Fibroblast of skin of scalp (primary cell): ENCODE data around the gene RFPL1.
A peak's percentile ranks its signal among the peaks of the same experiment; 100 is the strongest.

ENCODE experiments used
- DNase-seq: peaks from one replicate; pipeline ENCODE4 v3.0.0-alpha.2; 2013

The RFPL1 gene

DNA sequence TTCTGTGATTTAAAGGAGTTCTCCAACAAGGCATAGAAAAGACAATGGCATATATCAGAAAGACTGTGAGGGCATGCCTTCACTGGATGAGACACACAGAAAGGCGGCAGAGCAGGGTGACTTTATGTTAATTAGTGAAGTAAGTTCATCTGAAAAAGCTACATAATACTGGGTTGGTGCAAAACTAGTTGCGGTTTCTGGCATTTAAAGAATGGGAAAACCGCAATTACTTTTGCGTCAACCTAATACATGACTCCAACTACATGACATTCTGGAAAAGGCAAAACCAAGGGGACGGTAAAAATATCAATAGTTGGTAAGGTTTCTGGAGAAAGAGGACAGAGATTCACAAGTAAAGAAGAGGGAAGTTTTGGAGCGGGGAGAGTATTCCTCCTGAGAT, 5.1 kb downstream of the RFPL1 start:
- DNase-seq = no peak

GRCh38 chr22:29443861-29444792, 5.7 kb downstream of the RFPL1 start:
- no peak for DNase-seq

GRCh38 chr22:29445508-29445907, 7.1 kb downstream of the RFPL1 start:
- no peak for DNase-seq

DNA sequence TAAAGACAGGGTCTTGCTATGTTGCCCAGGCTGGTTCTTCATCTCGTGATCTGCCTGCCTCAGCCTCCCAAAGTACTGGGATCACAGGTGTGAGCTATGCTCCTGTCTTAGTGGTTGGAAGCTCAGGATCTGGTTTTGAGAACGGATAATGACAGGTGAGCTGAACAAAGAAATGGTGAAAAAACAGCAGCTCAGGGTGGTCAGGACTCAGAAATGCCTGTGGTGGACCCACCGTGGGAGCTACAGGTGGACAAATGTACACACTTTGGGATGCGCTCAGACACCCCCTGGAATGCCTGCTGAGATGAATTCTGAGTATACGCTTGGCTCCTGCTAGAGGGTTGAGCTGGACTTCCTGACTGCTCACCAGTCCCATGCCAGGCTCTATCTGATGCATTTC, 9.5 kb downstream of the RFPL1 start:
- DNase-seq = no peak

DNA sequence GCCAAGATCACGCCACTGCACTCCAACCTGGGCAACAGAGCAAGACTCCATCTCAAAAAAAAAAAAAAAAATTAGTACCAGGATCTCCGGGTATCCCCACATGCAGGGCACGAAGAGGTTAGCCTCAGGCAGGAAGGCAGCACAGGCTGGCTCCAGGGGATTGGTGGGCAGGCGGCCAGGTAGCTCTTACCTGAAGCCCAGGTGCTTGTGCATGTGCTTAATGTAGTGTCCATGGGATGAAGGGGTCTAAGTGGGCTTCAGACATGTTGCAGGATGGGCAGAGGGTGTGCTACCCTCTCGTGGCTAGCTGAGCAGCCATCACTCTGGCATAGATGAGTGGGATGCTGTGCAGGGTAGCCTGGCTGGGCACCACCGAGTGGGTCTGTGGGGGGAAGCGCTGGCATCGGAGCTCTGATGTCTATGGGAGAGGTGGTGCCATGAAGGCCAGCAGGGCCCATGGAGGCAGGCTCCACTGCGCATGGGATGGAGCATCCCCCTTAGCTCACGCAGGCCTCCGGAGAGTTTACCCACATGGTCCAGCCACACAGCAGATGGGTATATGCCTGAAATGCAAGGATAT, 11.0 kb downstream of the RFPL1 start:
- no peak for DNase-seq

- no peak for DNase-seq
Measured at GRCh38 chr22:29450222-29450621, 11.8 kb downstream of the RFPL1 start.

DNA sequence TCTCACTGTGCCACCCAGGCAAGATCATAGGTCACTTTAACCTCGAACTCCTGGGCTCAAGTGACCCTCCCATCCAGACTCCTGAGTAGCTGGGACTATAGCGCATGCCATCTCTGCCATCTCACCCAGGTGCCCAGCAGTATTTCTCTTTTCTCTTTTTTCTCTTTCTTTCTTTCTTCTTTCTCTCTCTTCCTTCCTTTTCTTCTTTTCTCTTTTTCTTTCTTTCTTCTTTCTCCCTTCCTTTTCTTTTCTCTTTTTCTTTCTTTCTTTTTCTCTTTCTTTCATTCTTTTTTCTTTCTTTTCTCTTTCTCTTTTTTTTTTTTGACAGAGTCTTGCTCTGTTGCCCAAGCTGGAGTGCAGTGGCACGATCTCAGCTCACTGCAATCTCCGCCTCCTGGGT, 13.5 kb downstream of the RFPL1 start:
- no peak for DNase-seq

- no peak for DNase-seq
Measured at GRCh38 chr22:29454276-29454675, 15.9 kb downstream of the RFPL1 start.

DNA sequence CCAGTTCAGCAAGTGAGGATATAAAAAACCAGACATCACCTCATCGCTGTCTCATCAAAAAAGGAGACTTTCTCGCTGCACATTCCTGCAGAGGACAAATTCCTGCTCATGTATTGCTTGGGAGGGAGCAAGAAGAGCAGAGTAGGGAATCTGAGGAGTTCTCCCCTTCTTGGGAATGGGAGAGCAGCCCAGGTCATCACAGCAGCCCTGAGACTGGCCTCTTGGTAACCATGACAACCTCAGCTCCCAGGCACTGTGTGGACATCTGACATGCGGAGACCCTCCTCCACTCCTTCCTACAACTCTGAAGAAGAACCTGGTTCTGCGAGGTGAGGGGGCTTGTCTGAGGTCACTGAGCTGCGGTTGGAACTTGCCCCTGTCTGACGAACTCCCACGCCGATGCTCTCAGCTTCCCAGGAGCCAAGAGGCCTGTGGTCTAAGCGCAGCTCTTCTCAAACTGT, 17.9 kb downstream of the RFPL1 start:
- peak; percentile 73 for DNase-seq

- peak; percentile 37 for DNase-seq
Measured at GRCh38 chr22:29457730-29458129, 19.3 kb downstream of the RFPL1 start.

DNA sequence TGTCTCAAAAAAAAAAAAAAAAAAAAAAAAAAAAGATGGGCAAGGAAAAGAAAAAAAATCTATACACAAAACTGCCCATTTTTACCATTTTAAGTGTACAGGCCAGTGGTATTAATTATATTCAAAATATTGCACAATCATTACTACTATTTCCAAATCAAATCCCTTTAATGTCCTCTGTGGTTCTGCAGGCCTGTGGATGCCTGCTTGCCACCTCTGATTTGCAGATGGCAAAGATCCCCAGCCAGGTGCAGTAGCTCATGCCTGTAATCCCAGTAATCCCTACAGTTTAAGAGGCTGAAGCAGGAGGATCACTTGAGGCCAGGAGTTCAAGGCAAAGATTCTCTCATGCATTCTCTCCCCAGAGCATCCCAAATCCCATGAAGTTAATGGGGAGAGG, 20.2 kb downstream of the RFPL1 start:
- DNase-seq = no peak

DNA sequence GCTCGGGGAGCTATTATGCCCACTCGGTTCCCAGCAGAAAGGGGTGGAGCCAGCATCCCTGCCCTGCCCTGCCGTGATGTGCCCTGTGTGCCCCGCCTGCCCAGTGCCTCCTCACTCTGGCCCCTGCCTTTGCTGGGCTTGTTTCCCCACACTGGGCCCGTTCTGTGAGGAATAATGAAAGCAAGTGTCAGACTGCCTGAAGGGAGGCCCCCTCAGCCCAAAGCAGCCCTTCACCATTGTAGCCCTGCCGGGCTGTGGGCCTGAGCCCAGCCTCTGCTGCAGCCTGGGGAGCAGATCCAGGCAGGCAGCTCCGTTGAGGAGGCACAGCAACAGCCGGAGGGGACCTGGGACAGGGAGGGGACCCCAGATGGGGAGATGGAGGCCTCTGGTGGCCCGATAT, 21.4 kb downstream of the RFPL1 start:
- DNase-seq = no peak

GRCh38 chr22:29461263-29461662, 22.9 kb downstream of the RFPL1 start:
- no peak for DNase-seq

- no peak for DNase-seq
Measured at GRCh38 chr22:29463629-29464028, 25.2 kb downstream of the RFPL1 start.

- DNase-seq = no peak
Measured at GRCh38 chr22:29464581-29464980, 26.2 kb downstream of the RFPL1 start.

DNA sequence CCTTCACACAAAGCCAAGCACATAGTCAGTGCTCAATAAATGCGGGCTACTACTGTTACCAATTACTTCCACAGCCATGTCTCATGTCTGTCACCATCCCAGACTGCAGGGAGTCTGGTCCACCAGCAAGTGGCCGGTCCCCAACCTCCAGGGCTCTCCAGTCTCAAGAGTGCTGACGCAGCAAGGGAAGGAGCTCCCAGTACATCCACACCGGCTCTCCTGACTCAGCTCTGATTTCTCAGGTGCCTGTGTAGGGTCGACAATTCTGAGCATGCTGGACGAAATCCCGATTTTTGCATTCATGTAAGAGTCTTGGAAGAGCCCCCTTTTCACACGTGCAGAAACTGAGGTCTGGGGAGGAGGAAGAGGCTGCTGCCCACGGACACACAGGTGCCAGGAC, 31.4 kb downstream of the RFPL1 start:
- DNase-seq = no peak

GRCh38 chr22:29470159-29470855, 31.9 kb downstream of the RFPL1 start:
- peak; percentile 52 for DNase-seq

GRCh38 chr22:29473001-29473400, 34.6 kb downstream of the RFPL1 start:
- DNase-seq = no peak

DNA sequence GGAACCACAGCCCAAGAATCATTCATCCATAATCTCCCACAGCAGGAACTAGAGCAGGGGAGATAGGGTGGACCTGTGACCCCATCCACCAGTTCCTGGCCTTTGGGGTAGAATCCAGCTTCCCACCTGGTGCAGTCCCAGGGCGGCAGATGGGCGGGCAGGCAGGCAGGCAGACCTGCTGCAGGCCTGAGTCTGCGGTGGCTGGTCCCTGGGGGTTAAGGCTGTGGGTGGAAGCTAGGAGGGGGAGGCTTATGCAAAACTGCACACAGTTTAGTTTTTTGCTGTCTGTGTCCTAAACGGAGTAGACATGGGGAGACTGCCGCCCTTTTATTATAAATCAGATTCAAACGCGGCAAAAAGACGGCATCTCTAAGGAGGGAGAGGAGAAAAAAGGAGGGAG, 37.2 kb downstream of the RFPL1 start:
- DNase-seq = no peak

DNA sequence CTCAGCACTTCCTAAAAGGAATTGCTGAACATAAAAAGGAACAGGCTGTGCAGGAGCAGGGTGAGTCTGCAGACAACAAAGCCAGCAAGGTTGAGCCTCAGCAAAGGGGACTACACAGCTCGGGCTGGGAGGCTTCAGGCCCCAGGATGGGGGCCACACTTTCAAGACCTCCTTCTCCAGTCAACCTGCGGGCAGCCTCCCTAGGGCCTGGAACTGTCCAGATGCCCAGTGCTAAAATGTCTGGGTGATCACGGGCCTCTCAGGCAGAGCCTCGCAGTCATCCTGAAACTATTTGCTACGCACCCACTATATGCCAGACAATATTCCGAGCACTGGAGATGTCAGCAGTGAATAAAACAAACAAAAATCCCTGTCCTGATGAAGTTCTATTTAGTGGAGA, 37.7 kb downstream of the RFPL1 start:
- DNase-seq = no peak

DNA sequence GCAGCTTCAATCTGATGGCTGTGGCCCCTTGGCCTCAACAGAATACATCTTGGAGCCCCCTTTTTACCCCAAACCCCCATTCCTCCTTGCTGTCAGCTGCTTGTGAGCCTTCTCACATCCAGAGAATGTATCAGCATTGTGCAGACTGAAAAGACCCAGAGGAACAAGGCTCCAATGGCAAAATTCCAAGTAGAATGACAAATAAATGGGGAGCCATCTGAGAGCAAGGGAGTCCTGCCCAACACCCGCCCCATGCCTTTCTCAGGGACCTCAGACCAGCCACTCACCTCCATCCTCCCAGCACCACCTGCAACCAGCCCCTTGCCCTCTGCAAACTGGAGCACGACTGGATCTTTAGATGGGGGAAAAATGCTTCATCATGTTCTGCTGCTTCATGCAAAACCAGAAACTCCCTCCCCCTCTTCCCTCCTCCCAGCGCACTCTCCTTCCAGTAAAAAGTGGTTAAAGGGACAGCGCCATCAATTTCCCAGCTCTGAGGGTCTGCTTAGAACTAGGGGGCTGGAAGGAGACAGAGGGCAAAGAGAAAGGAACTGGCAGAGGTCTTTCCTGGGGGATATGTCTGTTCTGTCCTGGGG, 39.4 kb downstream of the RFPL1 start:
- no peak for DNase-seq

- no peak for DNase-seq
Measured at GRCh38 chr22:29478326-29479276, 40.2 kb downstream of the RFPL1 start.
